Endothelial cell of umbilical vein (primary cell): ENCODE data around the gene GRID1. TPM values are rescaled to one million over a fixed set of nuclear protein-coding genes. Genes with fewer than 3 reads are reported as not detected.

Experiments
- BruUV-seq: library from RNA; stranded (reverse); fragments of 400-500 nt; replicated peaks from 2 replicates; lab custom pipeline; 2021; lab: Mats Ljungman, UMichigan
- CTCF ChIA-PET: fragments of 300-600, 350-600 bp; sonication (Branson Sonifier 250); formaldehyde crosslinking; loops from one replicate; lab custom pipeline; 2021; ENCODE audit warnings: antibody characterized with exemption, inconsistent platforms; lab: Charles Lee
- POLR2A ChIA-PET: fragments of 300-600, 350-600 bp; sonication (Branson Sonifier 250); formaldehyde crosslinking; loops from one replicate; lab custom pipeline; 2021; ENCODE audit warnings: antibody characterized with exemption, inconsistent platforms; lab: Charles Lee
- DNase-seq: peaks from one replicate; pipeline ENCODE4 v3.0.0-alpha.2; 2011; ENCODE audit warnings: low read depth, low spot score
- FAIRE-seq: peaks from 2 replicates; lab custom pipeline; 2011; peaks lifted over from hg19 to GRCh38; lab: Jason Lieb, UNC
- H2AFZ ChIP-seq: 2 replicates; pipeline ENCODE4 v1.6.0; 2012; ENCODE audit warnings: low read depth, low read length, control low read depth, inconsistent platforms
- H3K27ac ChIP-seq: 2 replicates; pipeline ENCODE4 v1.5.1; 2011; ENCODE audit warnings: low read depth, mild to moderate bottlenecking, control low read depth, low read length, moderate library complexity; ENCODE audit not compliant: insufficient read depth
- H3K27me3 ChIP-seq, 2 experiments: 2 replicates each; pipeline versions ENCODE4 v1.6.0 to v1.6.1; 2011; ENCODE audit warnings: low read length in 2 of 2, mixed read lengths in 1 of 2; ENCODE audit not compliant: control insufficient read depth in 2 of 2, insufficient read depth in 2 of 2
- H3K36me3 ChIP-seq, 2 experiments: 2 replicates in 1 of 2; 3 replicates in 1 of 2; pipeline ENCODE4 v1.5.1; 2011; ENCODE audit warnings: low read length in 2 of 2, mild to moderate bottlenecking in 1 of 2, moderate library complexity in 1 of 2; ENCODE audit not compliant: control insufficient read depth in 2 of 2, insufficient read depth in 2 of 2; ENCODE audit errors: extremely low read depth in 1 of 2
- H3K4me1 ChIP-seq: 3 replicates; pipeline ENCODE4 v1.5.1; 2011; ENCODE audit warnings: mild to moderate bottlenecking, low read length; ENCODE audit not compliant: control insufficient read depth, insufficient read depth; ENCODE audit errors: extremely low read depth
- H3K4me2 ChIP-seq: 2 replicates; pipeline ENCODE4 v1.6.1; 2011; ENCODE audit warnings: low read length, control low read depth, mixed read lengths; ENCODE audit not compliant: insufficient read depth
- H3K4me3 ChIP-seq, 3 experiments: fragments of 200-600 bp in 1 of 3; sonication (generic), shearing (Covaris generic) in 1 of 3; replicated peaks in 1 of 3; 2 replicates each; pipeline ENCODE4 v1.5.1; 2011 to 2016; ENCODE audit warnings: control low read depth in 3 of 3, low read length in 3 of 3, mild to moderate bottlenecking in 2 of 3, inconsistent platforms in 1 of 3, low read depth in 1 of 3, moderate library complexity in 1 of 3; ENCODE audit not compliant: insufficient read depth in 1 of 3
- H3K79me2 ChIP-seq: 2 replicates; pipeline ENCODE4 v1.6.0; 2012; ENCODE audit warnings: low read length, inconsistent platforms; ENCODE audit not compliant: control insufficient read depth, insufficient read depth
- H3K9ac ChIP-seq: replicated peaks from 2 replicates; pipeline ENCODE3; 2011; ENCODE audit warnings: low read length, control low read depth; ENCODE audit not compliant: insufficient read depth; ENCODE audit errors: extremely low read depth
- H3K9me1 ChIP-seq: replicated peaks from 3 replicates; pipeline ENCODE4 v1.6.0; 2011; ENCODE audit warnings: mild to moderate bottlenecking, low read length; ENCODE audit not compliant: control insufficient read depth, insufficient read depth; ENCODE audit errors: extremely low read depth
- H3K9me3 ChIP-seq: replicated peaks from 2 replicates; pipeline ENCODE4 v1.5.1; 2012; ENCODE audit warnings: low read length, inconsistent platforms; ENCODE audit not compliant: control insufficient read depth, insufficient read depth
- H4K20me1 ChIP-seq: replicated peaks from 2 replicates; pipeline ENCODE3; 2011; ENCODE audit warnings: mild to moderate bottlenecking, low read length; ENCODE audit not compliant: control insufficient read depth, insufficient read depth; ENCODE audit errors: extremely low read depth
- EZH2 ChIP-seq: IDR thresholded peaks from 2 replicates; pipeline ENCODE4 v1.6.1; 2012; ENCODE audit warnings: borderline replicate concordance, low read depth, mild to moderate bottlenecking, moderate library complexity, low read length, inconsistent platforms; ENCODE audit not compliant: severe bottlenecking
- FOS ChIP-seq: IDR thresholded peaks from 2 replicates; pipeline ENCODE4 v1.6.1; 2011; ENCODE audit warnings: mild to moderate bottlenecking, low read length, moderate library complexity, borderline replicate concordance; ENCODE audit not compliant: insufficient read depth
- GATA2 ChIP-seq: IDR thresholded peaks from 2 replicates; pipeline ENCODE4 v1.7.0; 2011; ENCODE audit warnings: low read depth, mild to moderate bottlenecking, moderate library complexity, mixed read lengths, low read length; ENCODE audit not compliant: insufficient read length, insufficient read depth
- JUN ChIP-seq: IDR thresholded peaks from 2 replicates; pipeline ENCODE4 v1.6.1; 2011; ENCODE audit warnings: borderline replicate concordance, low read depth; ENCODE audit not compliant: insufficient read length, insufficient read depth
- MAX ChIP-seq: IDR thresholded peaks from 2 replicates; pipeline ENCODE4 v1.6.1; 2011; ENCODE audit not compliant: insufficient read depth, insufficient read length
- MYC ChIP-seq: IDR thresholded peaks from one replicate; pipeline ENCODE4 v1.6.1; 2011; ENCODE audit warnings: mild to moderate bottlenecking, low read depth, low read length
- POLR2A ChIP-seq: IDR thresholded peaks from 2 replicates; pipeline ENCODE4 v1.6.1; 2012; ENCODE audit warnings: low read depth, mild to moderate bottlenecking, control low read depth, low read length
- POLR2AphosphoS5 ChIP-seq: IDR thresholded peaks from 2 replicates; pipeline ENCODE4 v1.6.1; 2012; ENCODE audit warnings: low read depth, mild to moderate bottlenecking, control low read depth, low read length, moderate library complexity; ENCODE audit not compliant: insufficient read depth
- dilution Hi-C: fragments of 300-500 bp; cut with MboI; formaldehyde crosslinking; loops from one replicate; pipeline ENCODE4 v1.15.0; 2019; ENCODE audit warnings: low sequenced_read_pairs; ENCODE audit not compliant: extremely low pct_ligation_motif_present
- intact Hi-C: fragments of 100-400 bp; cut with micrococcal nuclease; formaldehyde crosslinking; loops from one replicate; pipeline ENCODE4 v1.10.0; 2022
- polyA plus RNA-seq, 4 experiments: library from polyadenylated mRNA; depleted of rRNA in 3 of 4; stranded (reverse) in 3 of 4; unstranded in 1 of 4; fragments of >200 nt; gene quantifications; 2 replicates each; pipeline versions ENCODE4 v1.2.1 to v1.2.3, GENCODE V29; 2011 to 2012; ENCODE audit warnings: missing spikeins in 1 of 4
- total RNA-seq: library from RNA; stranded (reverse); gene quantifications from 2 replicates; pipeline ENCODE4 v1.2.3, GENCODE V29; 2021
- TF ChIP-seq, protein P1 (sequence below), 2 donors: IDR thresholded peaks; 1 replicate in 1 of 2; 2 replicates in 1 of 2; pipeline ENCODE4 v1.5.1; 2011; ENCODE audit warnings: low read length in 2 of 2, mild to moderate bottlenecking in 2 of 2, moderate library complexity in 2 of 2, control low read depth in 1 of 2, inconsistent platforms in 1 of 2, low read depth in 1 of 2; ENCODE audit not compliant: insufficient read depth in 1 of 2; ENCODE audit errors: extremely low read depth in 1 of 2

Gene GRID1
- total and polyA plus RNA-seq, 2 donors (not counting 3 experiments of a cell fraction or from before 2014, with no cell fraction given) = not detected

- Histone ChIP-seq H3K36me3 (no peaks in the 10 kb centered on the region), H3K4me2 (no peak overlapping the region), H3K9ac (no peak overlapping the region), H3K27ac (no peak overlapping the region), H3K4me1 (no peaks in the 10 kb centered on the region), H4K20me1 (no peaks in the 10 kb centered on the region), H3K4me3 (no peak overlapping the region), H3K9me1 (no peaks in the 10 kb centered on the region), H3K79me2 (no peaks in the 10 kb centered on the region), H3K27me3 (peaks cover 34 to 35% of the 10 kb centered on the region in 2 experiments), H3K9me3 (no peaks in the 10 kb centered on the region), H2AFZ (no peak overlapping the region)
- DNase-seq (no peak), FAIRE-seq (no peak)
- CTCF ChIA-PET = no interaction called here
- intact Hi-C loops (no loop called here), dilution Hi-C loops (no loop called here)
- no peak for TF ChIP-seq POLR2A
- TF ChIP-seq GATA2 = no peak
- no peak for TF ChIP-seq POLR2AphosphoS5
- TF ChIP-seq JUN = no peak
- no peak for TF ChIP-seq FOS
- TF ChIP-seq, protein P1, sequence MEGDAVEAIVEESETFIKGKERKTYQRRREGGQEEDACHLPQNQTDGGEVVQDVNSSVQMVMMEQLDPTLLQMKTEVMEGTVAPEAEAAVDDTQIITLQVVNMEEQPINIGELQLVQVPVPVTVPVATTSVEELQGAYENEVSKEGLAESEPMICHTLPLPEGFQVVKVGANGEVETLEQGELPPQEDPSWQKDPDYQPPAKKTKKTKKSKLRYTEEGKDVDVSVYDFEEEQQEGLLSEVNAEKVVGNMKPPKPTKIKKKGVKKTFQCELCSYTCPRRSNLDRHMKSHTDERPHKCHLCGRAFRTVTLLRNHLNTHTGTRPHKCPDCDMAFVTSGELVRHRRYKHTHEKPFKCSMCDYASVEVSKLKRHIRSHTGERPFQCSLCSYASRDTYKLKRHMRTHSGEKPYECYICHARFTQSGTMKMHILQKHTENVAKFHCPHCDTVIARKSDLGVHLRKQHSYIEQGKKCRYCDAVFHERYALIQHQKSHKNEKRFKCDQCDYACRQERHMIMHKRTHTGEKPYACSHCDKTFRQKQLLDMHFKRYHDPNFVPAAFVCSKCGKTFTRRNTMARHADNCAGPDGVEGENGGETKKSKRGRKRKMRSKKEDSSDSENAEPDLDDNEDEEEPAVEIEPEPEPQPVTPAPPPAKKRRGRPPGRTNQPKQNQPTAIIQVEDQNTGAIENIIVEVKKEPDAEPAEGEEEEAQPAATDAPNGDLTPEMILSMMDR (IDR thresholded peaks at IDR 0.05; ENCODE audit: extremely low read depth in 1 of 2, insufficient read depth in 1 of 2, low read depth in 1 of 2, low read length in 2 of 2) = no peak
- TF ChIP-seq MAX = no peak
- TF ChIP-seq MYC = no peak
- no peak for TF ChIP-seq EZH2
- POLR2A ChIA-PET = no interaction called here
- no TSS peak for BruUV-seq
Measured at GRCh38 chr10:86371691-86372090, 5.1 kb upstream of the GRID1 start.
